IMR-90 (cell line): Measurements from ENCODE around the gene METTL8. TPM values are rescaled to one million over a fixed set of nuclear protein-coding genes. Genes with fewer than 3 reads are reported as not detected.

Experiments used
- ATAC-seq: fragments of 200-7000 bp; cut with Tn5 transposase; 2 replicates; pipeline ENCODE4 v1.9.1; 2020; ENCODE audit warnings: low read depth, mild to moderate bottlenecking, moderate library complexity
- BruUV-seq: library from RNA; stranded (reverse); fragments of 400-500 nt; replicated peaks from 2 replicates; lab custom pipeline; 2021; lab: Mats Ljungman, UMichigan
- CTCF ChIA-PET: fragments of 300-600 bp; formaldehyde crosslinking; extraction: SDS; loops from one replicate; lab custom pipeline; 2021; ENCODE audit warnings: antibody characterized with exemption; lab: Yijun Ruan, JAX
- POLR2A ChIA-PET: fragments of 300-600 bp; sonication (Branson Sonifier 250); formaldehyde crosslinking; loops from one replicate; lab custom pipeline; 2022; ENCODE audit warnings: antibody characterized with exemption; ENCODE audit not compliant: unreplicated experiment; lab: Charles Lee
- DNase-seq: peaks from one replicate; pipeline ENCODE4 v3.0.0; 2013
- H2AFZ ChIP-seq: replicated peaks from 2 replicates; pipeline ENCODE3; 2013; ENCODE audit warnings: low read length, mild to moderate bottlenecking; ENCODE audit not compliant: poor library complexity
- H2AK5ac ChIP-seq: 2 replicates; pipeline ENCODE4 v1.6.1; 2013; ENCODE audit warnings: low read depth, low read length, inconsistent platforms
- H2AK9ac ChIP-seq: replicated peaks from 2 replicates; pipeline ENCODE3; 2013; ENCODE audit warnings: mild to moderate bottlenecking, low read depth, low read length, moderate library complexity; ENCODE audit not compliant: poor library complexity
- H2BK120ac ChIP-seq: 2 replicates; pipeline ENCODE4 v1.6.1; 2013; ENCODE audit warnings: low read depth, low read length, inconsistent platforms
- H2BK15ac ChIP-seq: 3 replicates; pipeline ENCODE4 v1.6.1; 2013; ENCODE audit warnings: low read depth, low read length, inconsistent platforms
- H2BK20ac ChIP-seq: 2 replicates; pipeline ENCODE4 v1.6.1; 2013; ENCODE audit warnings: low read depth, mild to moderate bottlenecking, inconsistent platforms, low read length, moderate library complexity
- H2BK5ac ChIP-seq: 2 replicates; pipeline ENCODE4 v1.6.1; 2013; ENCODE audit warnings: mild to moderate bottlenecking, low read depth, low read length, inconsistent platforms; ENCODE audit not compliant: poor library complexity, severe bottlenecking
- H3K14ac ChIP-seq: replicated peaks from 2 replicates; pipeline ENCODE4 v1.6.1; 2013; ENCODE audit warnings: low read depth, low read length, inconsistent platforms
- H3K18ac ChIP-seq: 2 replicates; pipeline ENCODE4 v1.6.1; 2013; ENCODE audit warnings: low read depth, low read length, control low read depth
- H3K23ac ChIP-seq: 2 replicates; pipeline ENCODE4 v1.6.1; 2013; ENCODE audit warnings: low read depth, low read length, inconsistent platforms
- H3K27ac ChIP-seq: 2 replicates; pipeline ENCODE4 v1.5.1; 2013; ENCODE audit warnings: mild to moderate bottlenecking, control low read depth, low read length; ENCODE audit not compliant: insufficient read depth
- H3K27me3 ChIP-seq: 2 replicates; pipeline ENCODE4 v1.6.1; 2013; ENCODE audit warnings: low read length; ENCODE audit not compliant: control insufficient read depth, insufficient read depth
- H3K36me3 ChIP-seq: 2 replicates; pipeline ENCODE4 v1.6.1; 2013; ENCODE audit warnings: low read length, mixed read lengths; ENCODE audit not compliant: control insufficient read depth, insufficient read depth
- H3K4ac ChIP-seq: 2 replicates; pipeline ENCODE4 v1.6.1; 2013; ENCODE audit warnings: low read depth, low read length, inconsistent platforms
- H3K4me1 ChIP-seq: 2 replicates; pipeline ENCODE4 v1.6.1; 2013; ENCODE audit warnings: low read length, mixed read lengths; ENCODE audit not compliant: control insufficient read depth, insufficient read depth
- H3K4me2 ChIP-seq: 2 replicates; pipeline ENCODE4 v1.6.1; 2013; ENCODE audit warnings: low read depth, mild to moderate bottlenecking, control low read depth, low read length, moderate library complexity
- H3K4me3 ChIP-seq: 2 replicates; pipeline ENCODE4 v1.5.1; 2013; ENCODE audit warnings: low read depth, mild to moderate bottlenecking, control low read depth, low read length, moderate library complexity; ENCODE audit not compliant: insufficient read depth
- H3K56ac ChIP-seq: 2 replicates; pipeline ENCODE4 v1.6.1; 2013; ENCODE audit warnings: low read length, inconsistent platforms; ENCODE audit not compliant: insufficient read depth; ENCODE audit errors: extremely low read depth
- H3K79me1 ChIP-seq, 2 experiments: 2 replicates each; pipeline ENCODE4 v1.6.1; 2013; ENCODE audit warnings: low read length in 2 of 2, inconsistent platforms in 1 of 2, low read depth in 1 of 2
- H3K9ac ChIP-seq: 2 replicates; pipeline ENCODE4 v1.6.1; 2013; ENCODE audit warnings: low read depth, low read length, control low read depth
- H3K9me1 ChIP-seq: 2 replicates; pipeline ENCODE4 v1.6.1; 2013; ENCODE audit warnings: low read length, inconsistent platforms; ENCODE audit not compliant: insufficient read depth
- H3K9me3 ChIP-seq: 2 replicates; pipeline ENCODE4 v1.6.1; 2013; ENCODE audit warnings: low read length; ENCODE audit not compliant: control insufficient read depth, insufficient read depth
- H4K20me1 ChIP-seq: 2 replicates; pipeline ENCODE4 v1.6.1; 2013; ENCODE audit warnings: low read length, inconsistent platforms; ENCODE audit not compliant: insufficient read depth
- H4K5ac ChIP-seq: 2 replicates; pipeline ENCODE4 v1.6.1; 2013; ENCODE audit warnings: mild to moderate bottlenecking, low read depth, low read length, control low read depth
- H4K8ac ChIP-seq, 2 experiments: 2 replicates each; pipeline ENCODE4 v1.6.1; 2013; ENCODE audit warnings: low read depth in 2 of 2, low read length in 2 of 2, control low read depth in 1 of 2, inconsistent platforms in 1 of 2
- H4K91ac ChIP-seq: 2 replicates; pipeline ENCODE4 v1.6.1; 2013; ENCODE audit warnings: low read depth, low read length, inconsistent platforms; ENCODE audit not compliant: insufficient read depth
- BHLHE40 ChIP-seq: fragments of 150-350 bp; IDR thresholded peaks from 2 replicates; pipeline ENCODE4 v1.6.1; 2016; ENCODE audit warnings: mild to moderate bottlenecking, low read depth, low read length
- CHD1 ChIP-seq: IDR thresholded peaks from 2 replicates; pipeline ENCODE4 v1.6.1; 2012; ENCODE audit warnings: low read depth, low read length, improper control_type of control experiment
- CTCF ChIP-seq: conservative IDR thresholded peaks from 2 replicates; pipeline ENCODE4 v1.5.1; 2012; ENCODE audit warnings: mild to moderate bottlenecking, low read depth, low read length, improper control_type of control experiment
- ELK1 ChIP-seq: fragments of 150-350 bp; IDR thresholded peaks from 2 replicates; pipeline ENCODE4 v1.6.1; 2016; ENCODE audit warnings: low read depth, mild to moderate bottlenecking, low read length, moderate library complexity, borderline replicate concordance
- FOS ChIP-seq: fragments of 150-350 bp; IDR thresholded peaks from 2 replicates; pipeline ENCODE4 v1.6.1; 2016; ENCODE audit warnings: low read depth, low read length
- MAZ ChIP-seq: IDR thresholded peaks from 2 replicates; pipeline ENCODE4 v1.6.1; 2012; ENCODE audit warnings: low read depth, mild to moderate bottlenecking, low read length, improper control_type of control experiment, moderate library complexity, borderline replicate concordance
- MXI1 ChIP-seq: IDR thresholded peaks from 2 replicates; pipeline ENCODE4 v1.6.1; 2012; ENCODE audit warnings: low read depth, mild to moderate bottlenecking, low read length, moderate library complexity, borderline replicate concordance
- POLR2A ChIP-seq: IDR thresholded peaks from 2 replicates; pipeline ENCODE4 v1.6.1; 2012; ENCODE audit warnings: mild to moderate bottlenecking, low read depth, low read length
- RAD21 ChIP-seq: IDR thresholded peaks from 2 replicates; pipeline ENCODE4 v1.6.1; 2012; ENCODE audit warnings: low read length, improper control_type of control experiment
- RCOR1 ChIP-seq: IDR thresholded peaks from 2 replicates; pipeline ENCODE4 v1.6.1; 2012; ENCODE audit warnings: mild to moderate bottlenecking, low read length, improper control_type of control experiment; ENCODE audit not compliant: insufficient replicate concordance
- RFX5 ChIP-seq: IDR thresholded peaks from 2 replicates; pipeline ENCODE4 v1.8.0; 2012; ENCODE audit warnings: low read depth, mild to moderate bottlenecking, low read length, moderate library complexity
- SMC3 ChIP-seq: fragments of 150-350 bp; IDR thresholded peaks from 2 replicates; pipeline ENCODE4 v1.6.1; 2016; ENCODE audit warnings: low read depth, mild to moderate bottlenecking, antibody characterized with exemption, low read length, moderate library complexity
- WGBS, 2 experiments: methylation state at CpG; one replicate each; pipeline versions ENCODE4 v1.1.5 to v1.1.7; 2013; ENCODE audit warnings: missing lambda C conversion rate in 2 of 2; ENCODE audit not compliant: insufficient read length in 1 of 2; ENCODE audit errors: extremely low coverage in 2 of 2; 5-methylcytosine and 5-hydroxymethylcytosine counted together
- dilution Hi-C: fragments of 300-500 bp; cut with HindIII; formaldehyde crosslinking; loops from one replicate; pipeline ENCODE4 v1.14.3; 2018; ENCODE audit warnings: low sequenced_read_pairs; ENCODE audit not compliant: unreplicated experiment
- in situ Hi-C: fragments of 300-500 bp; cut with MboI; formaldehyde crosslinking; loops from 3 replicates; pipeline ENCODE4 v1.14.3; 2019; ENCODE audit warnings: low sequenced_read_pairs, inconsistent platforms, mixed read lengths
- intact Hi-C: fragments of 100-400 bp; cut with micrococcal nuclease; formaldehyde crosslinking; loops from 2 replicates; pipeline ENCODE4 v1.10.0; 2022
- polyA plus RNA-seq, 3 experiments: library from polyadenylated mRNA; depleted of rRNA; stranded (reverse); fragments of >200 nt; gene quantifications; 2 replicates each; pipeline ENCODE4 v1.2.3, GENCODE V29; 2012; ENCODE audit warnings: low replicate concordance in 1 of 3
- total RNA-seq: library from RNA; depleted of rRNA; stranded (reverse); fragments of >200 nt; gene quantifications from 2 replicates; pipeline ENCODE4 v1.2.3, GENCODE V29; 2012

METTL8 gene
- total and polyA plus RNA-seq, 2 of the 4 experiments (the other 2 are of a cell fraction), result 6.9 to 10.6 TPM

GRCh38 chr2:171289991-171290390 lies 143.8 kb downstream of the METTL8 start:
- Histone ChIP-seq H3K56ac (peak overlapping the region; percentile 82; the same call in 1 of the 2 replicates), H3K23ac (peak overlapping the region; percentile 91), H3K79me1 (no peaks in the 10 kb centered on the region), H3K9me3 (no peaks in the 10 kb centered on the region; the same call in 1 of the 2 replicates), H2BK15ac (peak overlapping the region; percentile 60; the same call in 2 of the 3 replicates), H3K4ac (peak overlapping the region; percentile 90), H4K91ac (peak overlapping the region; percentile 88), H3K9me1 (peaks cover 4% of the 10 kb centered on the region; the same call in 1 of the 2 replicates), H2AFZ (peak overlapping the region; percentile 33), H2AK9ac (no peak overlapping the region), H2AK5ac (peak overlapping the region; percentile 72), H3K36me3 (no peaks in the 10 kb centered on the region), H2BK120ac (peak overlapping the region; percentile 89), H4K8ac (peak overlapping the region; percentile 46 to 70), H2BK20ac (peak overlapping the region; percentile 93), H3K27me3 (no peaks in the 10 kb centered on the region), H4K5ac (peak overlapping the region; percentile 99), H3K4me2 (peak overlapping the region; percentile 79), H3K14ac (peak overlapping the region; percentile 79), H3K18ac (peak overlapping the region; percentile 100), H2BK5ac (peak overlapping the region; percentile 81), H3K9ac (peak overlapping the region; percentile 49; the same call in 1 of the 2 replicates), H3K27ac (peak overlapping the region; percentile 100), H3K4me1 (peaks cover 14% of the 10 kb centered on the region), H4K20me1 (no peaks in the 10 kb centered on the region), H3K4me3 (no peak overlapping the region)
- ATAC-seq (peak; percentile 77), DNase-seq (peak; percentile 52)
- no TSS peak for BruUV-seq
- dilution Hi-C loops, result no loop called here
- CTCF ChIA-PET, result interaction anchor here (0.7 kb wide), 1 partner anchor 14 kb away, joined by 3 read pairs; no protein-coding TSS in a partner anchor
- POLR2A ChIA-PET, result interaction anchor here (0.7 kb wide), 1 partner anchor 135 kb away, joined by 3 read pairs; no protein-coding TSS in a partner anchor
- in situ Hi-C loops, result no loop called here
- WGBS, 2 experiments, result no CpG with 5 or more reads among the region's 3 CpGs
- TF ChIP-seq RFX5 (no peak), SMC3 (no peak), FOS (no peak), RAD21 (no peak), CTCF (no peak), MAZ (no peak), CHD1 (no peak), POLR2A (no peak), ELK1 (no peak), BHLHE40 (no peak), RCOR1 (no peak), MXI1 (no peak)
- intact Hi-C loops, result loop anchor here (5.0 kb wide), 1 partner anchor 128 kb away; the partner anchor contains the start of gene TLK1
